GM20431 (cell line): ENCODE measurements around the gene DUSP16.

Source experiments
- in situ Hi-C: fragments of 300-500 bp; cut with MseI, MboI; formaldehyde crosslinking; loops from one replicate; pipeline ENCODE4 v1.15.0; 2020; ENCODE audit warnings: low sequenced_read_pairs; ENCODE audit not compliant: unreplicated experiment

The DUSP16 gene

GRCh38 chr12:12555656-12556055, 7.0 kb downstream of the DUSP16 start:
- in situ Hi-C loops: loop anchor here (25.0 kb wide), 1 partner anchor 168 kb away; no protein-coding TSS in a partner anchor

GRCh38 chr12:12553208-12553785, 9.4 kb downstream of the DUSP16 start:
- in situ Hi-C loops: loop anchor here (25.0 kb wide), 1 partner anchor 166 kb away; no protein-coding TSS in a partner anchor

GRCh38 chr12:12551115-12551514, 11.5 kb downstream of the DUSP16 start:
- in situ Hi-C loops: loop anchor here (25.0 kb wide), 1 partner anchor 164 kb away; no protein-coding TSS in a partner anchor

- in situ Hi-C loops: loop anchor here (25.0 kb wide), 1 partner anchor 163 kb away; no protein-coding TSS in a partner anchor
Measured at GRCh38 chr12:12550277-12550676, 12.4 kb downstream of the DUSP16 start.

GRCh38 chr12:12549426-12549825, 13.2 kb downstream of the DUSP16 start:
- in situ Hi-C loops: no loop called here

GRCh38 chr12:12548713-12549112, 13.9 kb downstream of the DUSP16 start:
- in situ Hi-C loops: no loop called here

GRCh38 chr12:12546314-12546772, 16.3 kb downstream of the DUSP16 start:
- in situ Hi-C loops: no loop called here

- in situ Hi-C loops: no loop called here
Measured at GRCh38 chr12:12543959-12544358, 18.7 kb downstream of the DUSP16 start.

- in situ Hi-C loops: no loop called here
Measured at GRCh38 chr12:12542964-12543363, 19.7 kb downstream of the DUSP16 start.

- in situ Hi-C loops: no loop called here
Measured at GRCh38 chr12:12542286-12542685, 20.4 kb downstream of the DUSP16 start.

GRCh38 chr12:12541782-12542181, 20.9 kb downstream of the DUSP16 start:
- in situ Hi-C loops: no loop called here

- in situ Hi-C loops: no loop called here
Measured at GRCh38 chr12:12540261-12541013, 22.2 kb downstream of the DUSP16 start.

- in situ Hi-C loops: no loop called here
Measured at GRCh38 chr12:12539028-12539810, 23.4 kb downstream of the DUSP16 start.

GRCh38 chr12:12538535-12538934, 24.1 kb downstream of the DUSP16 start:
- in situ Hi-C loops: no loop called here

- in situ Hi-C loops: no loop called here
Measured at GRCh38 chr12:12537421-12537820, 25.2 kb downstream of the DUSP16 start.

- in situ Hi-C loops: no loop called here
Measured at GRCh38 chr12:12534975-12535374, 27.7 kb downstream of the DUSP16 start.

GRCh38 chr12:12534166-12534866, 28.3 kb downstream of the DUSP16 start:
- in situ Hi-C loops: no loop called here

- in situ Hi-C loops: no loop called here
Measured at GRCh38 chr12:12533238-12533829, 29.3 kb downstream of the DUSP16 start.

- in situ Hi-C loops: no loop called here
Measured at GRCh38 chr12:12531194-12531593, 31.5 kb downstream of the DUSP16 start.
